A549 (cell line): ENCODE measurements around the gene HGS.

ENCODE experiments used
- CTCF ChIP-seq: fragments of >200 bp; sonication (Bioruptor Twin); formaldehyde crosslinking; IDR thresholded peaks from 3 replicates; pipeline ENCODE4 v1.5.1; 2016
- JUN ChIP-seq, 2 experiments: fragments of >200 bp; sonication (Bioruptor Twin); formaldehyde crosslinking; IDR thresholded peaks; 2 replicates in 1 of 2; 3 replicates in 1 of 2; pipeline ENCODE4 v1.6.1; 2016 to 2017
- MAX ChIP-seq: IDR thresholded peaks from 2 replicates; pipeline ENCODE4 v1.6.1; 2012
- POLR2A ChIP-seq: IDR thresholded peaks from 2 replicates; pipeline ENCODE4 v1.6.1; 2012; ENCODE audit warnings: mild to moderate bottlenecking, low read length
- POLR2AphosphoS2 ChIP-seq: conservative IDR thresholded peaks from 2 replicates; pipeline ENCODE4 v1.6.1; 2012; ENCODE audit warnings: low read length, improper control_type of control experiment, inconsistent platforms
- RAD21 ChIP-seq, 2 experiments: fragments of >200 bp in 1 of 2; sonication (Bioruptor Twin) in 1 of 2; formaldehyde crosslinking in 1 of 2; IDR thresholded peaks in 1 of 2; conservative IDR thresholded peaks in 1 of 2; 2 replicates in 1 of 2; 3 replicates in 1 of 2; pipeline ENCODE4 v1.6.1; 2012 to 2018; ENCODE audit warnings: inconsistent platforms in 1 of 2
- RCOR1 ChIP-seq: fragments of 150-350 bp; IDR thresholded peaks from 2 replicates; pipeline ENCODE4 v1.6.1; 2014; ENCODE audit warnings: antibody characterized with exemption, low read length, low read depth
- USF2 ChIP-seq: fragments of 450-650 bp; IDR thresholded peaks from 2 replicates; pipeline ENCODE4 v1.6.1; 2014; ENCODE audit warnings: antibody characterized with exemption

GRCh38 chr17:81741049-81741593 lies 57.3 kb downstream of the HGS start:
- no peak for TF ChIP-seq RAD21 (conservative IDR thresholded peaks at IDR 0.05 in 1 of 2, IDR thresholded peaks at IDR 0.05 in 1 of 2)
- TF ChIP-seq MAX, result no peak
- TF ChIP-seq CTCF, result no peak
- TF ChIP-seq POLR2A, result no peak
- TF ChIP-seq RCOR1, result no peak
- no peak for TF ChIP-seq POLR2AphosphoS2
- no peak for TF ChIP-seq USF2
- TF ChIP-seq JUN (IDR thresholded peaks at IDR 0.05), result no peak
